Activated naive CD4-positive, alpha-beta T cell treated with anti-CD3 and anti-CD28 coated beads for 36 hours (primary cell): ENCODE results near the gene USF2. TPM values are rescaled to one million over a fixed set of nuclear protein-coding genes. Genes with fewer than 3 reads are reported as not detected.

Experiments used
- CTCF ChIA-PET: fragments of 350-600 bp; sonication (Branson Sonifier 250); formaldehyde crosslinking; loops from one replicate; lab custom pipeline; 2021; ENCODE audit warnings: antibody characterized with exemption; lab: Charles Lee
- DNase-seq: peaks from one replicate; pipeline ENCODE4 v3.0.0-alpha.2; 2020
- H3K27ac Mint-ChIP-seq: one replicate; pipeline ENCODE4 v1.8.0; 2021; ENCODE audit warnings: mild to moderate bottlenecking, mixed read lengths
- H3K27me3 Mint-ChIP-seq: one replicate; pipeline ENCODE4 v1.8.0; 2021; ENCODE audit warnings: low read depth, mixed read lengths
- H3K36me3 Mint-ChIP-seq: one replicate; pipeline ENCODE4 v1.8.0; 2021; ENCODE audit warnings: low read depth, mixed read lengths
- H3K4me1 Mint-ChIP-seq: one replicate; pipeline ENCODE4 v1.8.0; 2021; ENCODE audit warnings: low read depth, mixed read lengths
- H3K4me3 Mint-ChIP-seq: one replicate; pipeline ENCODE4 v1.8.0; 2021; ENCODE audit warnings: mild to moderate bottlenecking, moderate library complexity, mixed read lengths
- H3K9me3 Mint-ChIP-seq: one replicate; pipeline ENCODE4 v1.8.0; 2021; ENCODE audit warnings: mixed read lengths
- intact Hi-C: fragments of 100-400 bp; cut with micrococcal nuclease; formaldehyde crosslinking; loops from one replicate; pipeline ENCODE4 v1.15.1; 2023
- total RNA-seq, 2 experiments: library from RNA; stranded (reverse); gene quantifications; one replicate each; pipeline ENCODE4 v1.2.3, GENCODE V29; 2021

Gene USF2
- total RNA-seq, 2 experiments from 2014 or later = 136 to 144 TPM

- CTCF ChIA-PET = interaction anchor here (0.5 kb wide), 1 partner anchor 36 kb away, joined by 4 read pairs; no protein-coding TSS in a partner anchor
- H3K27ac Mint-ChIP-seq = peak within 1 kb of the TSS; percentile 90
Measured at GRCh38 chr19:35248310-35249145, 20.2 kb upstream of the USF2 start, which contains the start of gene LSR. Gene LSR, plus strand, starts transcription at chr19:35249002. Its CDS starts 21 bp downstream, at chr19:35249023.

GRCh38 chr19:35249146-35249847 lies 19.5 kb upstream of the USF2 start:
- Mint-ChIP-seq H3K4me1 (peaks cover 13% of the 10 kb centered on the region), H3K36me3 (no peaks in the 10 kb centered on the region), H3K27ac (peak overlapping the region; percentile 63), H3K9me3 (no peaks in the 10 kb centered on the region), H3K27me3 (no peaks in the 10 kb centered on the region), H3K4me3 (peak overlapping the region; percentile 86)
- peak; percentile 13 for DNase-seq
- intact Hi-C loops = loop anchor here (2.0 to 5.0 kb wide), 4 partner anchors 37 to 246 kb away; partner anchors contain the start of gene FFAR1
- CTCF ChIA-PET = no interaction called here

More at GRCh38 chr19:35248310-35249145, 20.2 kb upstream of the USF2 start, which contains the start of gene LSR:
- intact Hi-C loops = loop anchor here (1.0 to 5.0 kb wide), 5 partner anchors 20 to 246 kb away; partner anchors contain the start of genes FFAR1 and USF2
- Mint-ChIP-seq H3K27me3 (no peaks in the 10 kb centered on the region), H3K4me3 (peak within 1 kb of the TSS; percentile 86), H3K4me1 (peaks cover 13% of the 10 kb centered on the region), H3K36me3 (no peaks in the 10 kb centered on the region), H3K9me3 (no peaks in the 10 kb centered on the region)
- DNase-seq = peak; percentile 76

GRCh38 chr19:35249848-35250711 lies 18.7 kb upstream of the USF2 start:
- intact Hi-C loops = loop anchor here (2.0 to 5.0 kb wide), 4 partner anchors 38 to 245 kb away; partner anchors contain the start of gene FFAR1
- peak; percentile 8 for DNase-seq
- CTCF ChIA-PET = no interaction called here
- peaks cover 13% of the 10 kb centered on the region for H3K4me1 Mint-ChIP-seq
- H3K9me3 Mint-ChIP-seq = no peaks in the 10 kb centered on the region
- no peaks in the 10 kb centered on the region for H3K27me3 Mint-ChIP-seq
- H3K27ac Mint-ChIP-seq = no peak overlapping the region
- peak overlapping the region; percentile 86 for H3K4me3 Mint-ChIP-seq
- H3K36me3 Mint-ChIP-seq = no peaks in the 10 kb centered on the region

GRCh38 chr19:35251456-35251855 lies 17.3 kb upstream of the USF2 start:
- CTCF ChIA-PET = interaction anchor here (0.6 to 1.4 kb wide), 2 partner anchors 109 to 205 kb away, joined by 3 to 4 read pairs; no protein-coding TSS in a partner anchor
- Mint-ChIP-seq H3K4me3 (no peak overlapping the region), H3K4me1 (peaks cover 15% of the 10 kb centered on the region), H3K36me3 (peaks cover 1% of the 10 kb centered on the region), H3K27ac (no peak overlapping the region), H3K27me3 (no peaks in the 10 kb centered on the region), H3K9me3 (no peaks in the 10 kb centered on the region)
- intact Hi-C loops = no loop called here
- DNase-seq = peak; percentile 3

- H3K36me3 Mint-ChIP-seq = peaks cover 1% of the 10 kb centered on the region
Measured at GRCh38 chr19:35253316-35254286, 15.2 kb upstream of the USF2 start.

GRCh38 chr19:35254341-35255297 lies 14.1 kb upstream of the USF2 start:
- Mint-ChIP-seq H3K36me3 (peaks cover 1% of the 10 kb centered on the region), H3K4me1 (peaks cover 18% of the 10 kb centered on the region), H3K4me3 (no peak overlapping the region), H3K9me3 (no peaks in the 10 kb centered on the region), H3K27me3 (no peaks in the 10 kb centered on the region), H3K27ac (no peak overlapping the region)
- DNase-seq = peak; percentile 3
- intact Hi-C loops = no loop called here
- CTCF ChIA-PET = no interaction called here

More at GRCh38 chr19:35253316-35254286, 15.2 kb upstream of the USF2 start:
- Mint-ChIP-seq H3K9me3 (no peaks in the 10 kb centered on the region), H3K4me3 (no peak overlapping the region), H3K27me3 (no peaks in the 10 kb centered on the region), H3K4me1 (peaks cover 24% of the 10 kb centered on the region), H3K27ac (no peak overlapping the region)
- CTCF ChIA-PET = no interaction called here
- peak; percentile 1 for DNase-seq
- intact Hi-C loops = no loop called here

- peak overlapping the region; percentile 53 for H3K27ac Mint-ChIP-seq
- H3K4me1 Mint-ChIP-seq = peaks cover 17% of the 10 kb centered on the region
- no peaks in the 10 kb centered on the region for H3K27me3 Mint-ChIP-seq
- H3K36me3 Mint-ChIP-seq = peaks cover 1% of the 10 kb centered on the region
- H3K4me3 Mint-ChIP-seq = no peak overlapping the region
- no peaks in the 10 kb centered on the region for H3K9me3 Mint-ChIP-seq
- CTCF ChIA-PET = no interaction called here
- DNase-seq = no peak
- intact Hi-C loops = no loop called here
Measured at GRCh38 chr19:35256566-35256965, 12.2 kb upstream of the USF2 start.

GRCh38 chr19:35257113-35257461 lies 11.7 kb upstream of the USF2 start:
- intact Hi-C loops = no loop called here
- Mint-ChIP-seq H3K4me1 (peaks cover 17% of the 10 kb centered on the region), H3K27ac (no peak overlapping the region), H3K27me3 (no peaks in the 10 kb centered on the region), H3K36me3 (peaks cover 1% of the 10 kb centered on the region), H3K4me3 (no peak overlapping the region), H3K9me3 (no peaks in the 10 kb centered on the region)
- DNase-seq = peak; percentile 2
- CTCF ChIA-PET = no interaction called here

GRCh38 chr19:35260694-35261304 lies 8.0 kb upstream of the USF2 start:
- Mint-ChIP-seq H3K4me3 (no peak overlapping the region), H3K27me3 (no peaks in the 10 kb centered on the region), H3K9me3 (no peaks in the 10 kb centered on the region), H3K27ac (no peak overlapping the region), H3K36me3 (peaks cover 1% of the 10 kb centered on the region), H3K4me1 (peaks cover 26% of the 10 kb centered on the region)
- intact Hi-C loops = no loop called here
- DNase-seq = peak; percentile 1
- CTCF ChIA-PET = interaction anchor here (1.4 kb wide), 1 partner anchor 119 kb away, joined by 4 read pairs; no protein-coding TSS in a partner anchor
